Keratinocyte (primary cell): Measurements from ENCODE around the gene HARBI1. TPM values are rescaled to one million over a fixed set of nuclear protein-coding genes. Genes with fewer than 3 reads are reported as not detected.

ENCODE experiments used
- DNase-seq: peaks from one replicate; pipeline ENCODE4 v3.0.0-alpha.2; 2011; ENCODE audit warnings: low read depth, missing footprints, low spot score
- FAIRE-seq: peaks from 2 replicates; lab custom pipeline; 2011; peaks lifted over from hg19 to GRCh38; lab: Jason Lieb, UNC
- H2AFZ ChIP-seq: 2 replicates; pipeline ENCODE4 v1.6.0; 2012; ENCODE audit warnings: low read length, control low read depth, inconsistent platforms; ENCODE audit not compliant: control insufficient read depth
- H3K27ac ChIP-seq: 2 replicates; pipeline ENCODE4 v1.5.1; 2011; ENCODE audit warnings: low read length; ENCODE audit not compliant: control insufficient read depth, insufficient read depth
- H3K27me3 ChIP-seq: 3 replicates; pipeline ENCODE4 v1.6.0; 2011; ENCODE audit warnings: low read length; ENCODE audit not compliant: control insufficient read depth, insufficient read depth; ENCODE audit errors: extremely low read depth
- H3K36me3 ChIP-seq, 2 experiments: 2 replicates in 1 of 2; 3 replicates in 1 of 2; pipeline ENCODE4 v1.5.1; 2011; ENCODE audit warnings: low read length in 2 of 2, mild to moderate bottlenecking in 1 of 2; ENCODE audit not compliant: control insufficient read depth in 2 of 2, insufficient read depth in 2 of 2; ENCODE audit errors: extremely low read depth in 1 of 2
- H3K4me1 ChIP-seq: 3 replicates; pipeline ENCODE4 v1.5.1; 2011; ENCODE audit warnings: low read length; ENCODE audit not compliant: control insufficient read depth, insufficient read depth; ENCODE audit errors: extremely low read depth
- H3K4me2 ChIP-seq: 3 replicates; pipeline ENCODE4 v1.6.0; 2011; ENCODE audit warnings: low read depth, low read length; ENCODE audit not compliant: control insufficient read depth, insufficient read depth; ENCODE audit errors: extremely low read depth
- H3K4me3 ChIP-seq, 3 experiments: fragments of 200-600 bp in 1 of 3; sonication (generic) in 1 of 3; 2 replicates in 2 of 3; 3 replicates in 1 of 3; pipeline ENCODE4 v1.5.1; 2011 to 2016; ENCODE audit warnings: low read length in 3 of 3, mild to moderate bottlenecking in 3 of 3, control low read depth in 2 of 3, inconsistent platforms in 1 of 3, low read depth in 1 of 3, mixed read lengths in 1 of 3, mixed run types in 1 of 3, moderate library complexity in 1 of 3; ENCODE audit not compliant: control insufficient read depth in 2 of 3, insufficient read depth in 2 of 3; ENCODE audit errors: extremely low read depth in 1 of 3
- H3K79me2 ChIP-seq: 2 replicates; pipeline ENCODE4 v1.6.0; 2012; ENCODE audit warnings: low read length; ENCODE audit not compliant: control insufficient read depth, insufficient read depth
- H3K9ac ChIP-seq: 3 replicates; pipeline ENCODE4 v1.6.0; 2011; ENCODE audit warnings: low read length; ENCODE audit not compliant: control insufficient read depth, insufficient read depth; ENCODE audit errors: extremely low read depth
- H3K9me1 ChIP-seq: 3 replicates; pipeline ENCODE4 v1.6.0; 2011; ENCODE audit warnings: low read length; ENCODE audit not compliant: control insufficient read depth, insufficient read depth; ENCODE audit errors: extremely low read depth
- H3K9me3 ChIP-seq: 2 replicates; pipeline ENCODE4 v1.5.1; 2012; ENCODE audit warnings: low read depth, low read length; ENCODE audit not compliant: control insufficient read depth
- H4K20me1 ChIP-seq: 3 replicates; pipeline ENCODE4 v1.6.0; 2011; ENCODE audit warnings: low read length; ENCODE audit not compliant: control insufficient read depth, insufficient read depth; ENCODE audit errors: extremely low read depth
- EZH2 ChIP-seq: IDR thresholded peaks from one replicate; pipeline ENCODE4 v1.6.1; 2012; ENCODE audit warnings: inconsistent platforms, mild to moderate bottlenecking, low read length, moderate library complexity
- dilution Hi-C: fragments of 300-500 bp; cut with MboI; formaldehyde crosslinking; loops from one replicate; pipeline ENCODE4 v1.7.0; 2020; ENCODE audit warnings: low sequenced_read_pairs; ENCODE audit not compliant: extremely low pct_ligation_motif_present
- polyA plus RNA-seq, 5 experiments: library from polyadenylated mRNA; depleted of rRNA in 3 of 5; stranded (reverse) in 3 of 5; stranded (forward) in 1 of 5; unstranded in 1 of 5; fragments of >200 nt; gene quantifications; 1 replicate in 1 of 5; 2 replicates in 3 of 5; 3 replicates in 1 of 5; pipeline versions ENCODE4 v1.2.1 to v1.2.3, GENCODE V29; 2011 to 2012; ENCODE audit warnings: missing spikeins in 2 of 5, low read depth in 1 of 5, low replicate concordance in 1 of 5
- TF ChIP-seq, protein P1 (sequence below), 3 experiments: IDR thresholded peaks in 1 of 3; conservative IDR thresholded peaks in 1 of 3; optimal IDR thresholded peaks in 1 of 3; 2 replicates in 2 of 3; 3 replicates in 1 of 3; pipeline versions ENCODE3 to v1.5.1; 2011; ENCODE audit warnings: low read length in 3 of 3, mild to moderate bottlenecking in 3 of 3, moderate library complexity in 2 of 3, control low read depth in 1 of 3, inconsistent platforms in 1 of 3; ENCODE audit not compliant: insufficient read depth in 2 of 3; ENCODE audit errors: extremely low read depth in 1 of 3

Gene HARBI1
- polyA plus RNA-seq, 1 donor (not counting 4 experiments of a cell fraction or from before 2014, with no cell fraction given) = 5.5 TPM

- H3K4me1 ChIP-seq = peaks cover 27% of the 10 kb centered on the region
- H3K9me3 ChIP-seq = no peaks in the 10 kb centered on the region
- peaks cover 67% of the 10 kb centered on the region for H3K79me2 ChIP-seq
- peak overlapping the region; percentile 73 for H3K9ac ChIP-seq
- TF ChIP-seq, protein P1, sequence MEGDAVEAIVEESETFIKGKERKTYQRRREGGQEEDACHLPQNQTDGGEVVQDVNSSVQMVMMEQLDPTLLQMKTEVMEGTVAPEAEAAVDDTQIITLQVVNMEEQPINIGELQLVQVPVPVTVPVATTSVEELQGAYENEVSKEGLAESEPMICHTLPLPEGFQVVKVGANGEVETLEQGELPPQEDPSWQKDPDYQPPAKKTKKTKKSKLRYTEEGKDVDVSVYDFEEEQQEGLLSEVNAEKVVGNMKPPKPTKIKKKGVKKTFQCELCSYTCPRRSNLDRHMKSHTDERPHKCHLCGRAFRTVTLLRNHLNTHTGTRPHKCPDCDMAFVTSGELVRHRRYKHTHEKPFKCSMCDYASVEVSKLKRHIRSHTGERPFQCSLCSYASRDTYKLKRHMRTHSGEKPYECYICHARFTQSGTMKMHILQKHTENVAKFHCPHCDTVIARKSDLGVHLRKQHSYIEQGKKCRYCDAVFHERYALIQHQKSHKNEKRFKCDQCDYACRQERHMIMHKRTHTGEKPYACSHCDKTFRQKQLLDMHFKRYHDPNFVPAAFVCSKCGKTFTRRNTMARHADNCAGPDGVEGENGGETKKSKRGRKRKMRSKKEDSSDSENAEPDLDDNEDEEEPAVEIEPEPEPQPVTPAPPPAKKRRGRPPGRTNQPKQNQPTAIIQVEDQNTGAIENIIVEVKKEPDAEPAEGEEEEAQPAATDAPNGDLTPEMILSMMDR (optimal IDR thresholded peaks at IDR 0.05 in 1 of 3, IDR thresholded peaks at IDR 0.05 in 1 of 3, conservative IDR thresholded peaks at IDR 0.05 in 1 of 3; ENCODE audit: extremely low read depth in 1 of 3, insufficient read depth in 2 of 3, low read length in 3 of 3) = no peak
- no peak for TF ChIP-seq EZH2
- peak overlapping the region; percentile 77 for H3K27ac ChIP-seq
- FAIRE-seq (peak; percentile 51), DNase-seq (no peak)
- H3K4me3 ChIP-seq = peak overlapping the region; percentile 22 to 78 (median 76)
- H4K20me1 ChIP-seq = no peaks in the 10 kb centered on the region
- peak overlapping the region; percentile 99 for H3K4me2 ChIP-seq
- H2AFZ ChIP-seq = peak overlapping the region; percentile 68
- H3K27me3 ChIP-seq = no peaks in the 10 kb centered on the region
- H3K36me3 ChIP-seq = no peaks in the 10 kb centered on the region
- H3K9me1 ChIP-seq = no peaks in the 10 kb centered on the region
- dilution Hi-C loops = no loop called here
Measured at GRCh38 chr11:46560300-46560991, 56.6 kb downstream of the HARBI1 start.

GRCh38 chr11:46559815-46560214 lies 57.2 kb downstream of the HARBI1 start:
- TF ChIP-seq, protein P1 (optimal IDR thresholded peaks at IDR 0.05 in 1 of 3, IDR thresholded peaks at IDR 0.05 in 1 of 3, conservative IDR thresholded peaks at IDR 0.05 in 1 of 3; ENCODE audit: extremely low read depth in 1 of 3, insufficient read depth in 2 of 3, low read length in 3 of 3) = no peak
- TF ChIP-seq EZH2 = no peak
- Histone ChIP-seq H2AFZ (no peak overlapping the region), H3K27ac (peak overlapping the region; percentile 77), H3K27me3 (no peaks in the 10 kb centered on the region), H3K4me3 (peak overlapping the region in 2 of 3 experiments; percentile 76 to 78), H4K20me1 (no peaks in the 10 kb centered on the region), H3K9ac (peak overlapping the region; percentile 73), H3K36me3 (no peaks in the 10 kb centered on the region), H3K9me1 (no peaks in the 10 kb centered on the region), H3K4me2 (peak overlapping the region; percentile 99), H3K79me2 (peaks cover 73% of the 10 kb centered on the region), H3K4me1 (peaks cover 24% of the 10 kb centered on the region), H3K9me3 (no peaks in the 10 kb centered on the region)
- dilution Hi-C loops = no loop called here
- DNase-seq = no peak
- no peak for FAIRE-seq
